ENCODE measurements around the gene NKX1-1.

Gene NKX1-1

GRCh38 chr4:1383728-1384591 is 22.3 kb downstream of the NKX1-1 start:
- TF ChIP-seq, protein P1, sequence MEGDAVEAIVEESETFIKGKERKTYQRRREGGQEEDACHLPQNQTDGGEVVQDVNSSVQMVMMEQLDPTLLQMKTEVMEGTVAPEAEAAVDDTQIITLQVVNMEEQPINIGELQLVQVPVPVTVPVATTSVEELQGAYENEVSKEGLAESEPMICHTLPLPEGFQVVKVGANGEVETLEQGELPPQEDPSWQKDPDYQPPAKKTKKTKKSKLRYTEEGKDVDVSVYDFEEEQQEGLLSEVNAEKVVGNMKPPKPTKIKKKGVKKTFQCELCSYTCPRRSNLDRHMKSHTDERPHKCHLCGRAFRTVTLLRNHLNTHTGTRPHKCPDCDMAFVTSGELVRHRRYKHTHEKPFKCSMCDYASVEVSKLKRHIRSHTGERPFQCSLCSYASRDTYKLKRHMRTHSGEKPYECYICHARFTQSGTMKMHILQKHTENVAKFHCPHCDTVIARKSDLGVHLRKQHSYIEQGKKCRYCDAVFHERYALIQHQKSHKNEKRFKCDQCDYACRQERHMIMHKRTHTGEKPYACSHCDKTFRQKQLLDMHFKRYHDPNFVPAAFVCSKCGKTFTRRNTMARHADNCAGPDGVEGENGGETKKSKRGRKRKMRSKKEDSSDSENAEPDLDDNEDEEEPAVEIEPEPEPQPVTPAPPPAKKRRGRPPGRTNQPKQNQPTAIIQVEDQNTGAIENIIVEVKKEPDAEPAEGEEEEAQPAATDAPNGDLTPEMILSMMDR (IDR thresholded peaks at IDR 0.05; ENCODE audit: low read depth, low read length), result no peak
- no peak for DNase-seq (ENCODE audit: extremely low read depth, low read depth)

GRCh38 chr4:1382776-1383727 is 23.2 kb downstream of the NKX1-1 start:
- TF ChIP-seq, protein P1 (IDR thresholded peaks at IDR 0.05; ENCODE audit: low read depth, low read length), result no peak
- DNase-seq (ENCODE audit: extremely low read depth, low read depth), result no peak

- no peak for DNase-seq (ENCODE audit: extremely low read depth, low read depth)
- TF ChIP-seq, protein P1 (IDR thresholded peaks at IDR 0.05; ENCODE audit: low read depth, low read length), result no peak
These were observed 24.2 kb downstream of the NKX1-1 start for GRCh38 chr4:1381944-1382541.

- TF ChIP-seq, protein P1 (IDR thresholded peaks at IDR 0.05; ENCODE audit: low read depth, low read length), result no peak
- DNase-seq (ENCODE audit: extremely low read depth, low read depth), result no peak
These were observed 25.0 kb downstream of the NKX1-1 start for GRCh38 chr4:1381181-1381621.

DNA sequence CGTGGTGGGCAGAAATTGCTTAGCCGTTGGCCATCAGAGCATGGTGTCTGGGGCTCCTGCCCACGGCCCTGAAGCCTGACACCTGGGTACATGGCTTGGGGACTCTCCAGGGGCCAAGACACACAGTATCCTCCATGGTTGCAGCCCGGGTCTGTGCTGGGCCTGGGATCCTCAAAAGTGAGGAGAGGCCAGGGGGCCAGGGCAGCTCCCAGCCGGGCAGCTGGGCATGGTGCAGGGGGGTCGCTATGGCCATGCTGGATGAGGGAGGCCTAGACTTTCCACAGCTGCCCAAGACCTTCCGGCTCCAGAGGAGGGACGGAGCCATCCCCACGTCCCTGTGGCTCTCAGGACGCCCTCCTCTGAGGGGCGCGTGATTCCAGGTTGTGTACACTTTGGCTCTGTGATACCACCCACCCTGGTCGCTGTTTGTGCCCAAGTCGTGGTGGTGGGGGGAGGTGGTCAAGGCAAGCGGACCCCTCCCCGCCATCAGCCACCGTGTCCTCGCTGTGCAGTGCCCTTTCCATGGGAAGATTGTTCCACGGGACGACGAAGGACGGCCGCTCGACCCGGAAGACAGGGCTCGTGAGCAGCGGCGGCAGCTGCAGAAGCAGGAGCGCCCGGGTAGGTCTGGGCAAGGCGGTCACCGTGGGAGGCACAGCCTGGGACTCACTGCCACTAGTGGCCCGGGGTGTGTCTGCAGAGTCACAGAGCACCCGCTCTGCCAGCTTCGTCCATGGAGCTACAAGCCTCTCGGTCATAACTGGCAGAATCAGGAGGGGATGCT is 25.7 kb downstream of the NKX1-1 start:
- TF ChIP-seq, protein P1 (IDR thresholded peaks at IDR 0.05; ENCODE audit: low read depth, low read length), result no peak
- no peak for DNase-seq (ENCODE audit: extremely low read depth, low read depth)

- DNase-seq (ENCODE audit: extremely low read depth, low read depth), result no peak
- TF ChIP-seq, protein P1 (IDR thresholded peaks at IDR 0.05; ENCODE audit: low read depth, low read length), result no peak
These were observed 26.4 kb downstream of the NKX1-1 start for GRCh38 chr4:1379801-1380331.
